ENCODE data around the gene IFNAR1.
"Not testable (repeated sequence)": the region's sequence is repeated elsewhere in the genome, so short reads cannot be mapped to it uniquely, and the experiment has no call there.

DNA sequence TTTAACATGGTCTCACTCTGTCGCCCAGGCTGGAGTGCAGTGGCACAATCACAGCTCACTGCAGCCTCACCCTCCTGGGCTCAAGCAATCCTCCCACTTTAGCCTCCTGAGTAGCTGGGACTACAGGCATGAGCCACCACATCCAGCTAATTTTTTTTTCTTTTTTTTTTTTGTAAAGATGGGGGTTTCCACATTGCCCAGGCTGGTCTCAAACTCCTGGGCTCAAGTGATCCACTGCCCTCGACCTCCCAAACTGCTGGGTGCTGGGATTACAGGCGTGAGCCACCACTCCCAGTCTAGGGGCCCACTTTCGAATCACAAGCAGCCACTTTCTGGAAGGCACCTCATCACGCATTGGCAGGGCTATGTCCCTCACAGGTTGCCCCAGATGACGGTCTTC is 56.6 kb downstream of the IFNAR1 start:
- TF ChIP-seq GABPA, POLR2AphosphoS5 (IDR thresholded peaks at IDR 0.05; ENCODE audit: low read depth): not testable (repeated sequence)
- TF ChIP-seq, protein P1, sequence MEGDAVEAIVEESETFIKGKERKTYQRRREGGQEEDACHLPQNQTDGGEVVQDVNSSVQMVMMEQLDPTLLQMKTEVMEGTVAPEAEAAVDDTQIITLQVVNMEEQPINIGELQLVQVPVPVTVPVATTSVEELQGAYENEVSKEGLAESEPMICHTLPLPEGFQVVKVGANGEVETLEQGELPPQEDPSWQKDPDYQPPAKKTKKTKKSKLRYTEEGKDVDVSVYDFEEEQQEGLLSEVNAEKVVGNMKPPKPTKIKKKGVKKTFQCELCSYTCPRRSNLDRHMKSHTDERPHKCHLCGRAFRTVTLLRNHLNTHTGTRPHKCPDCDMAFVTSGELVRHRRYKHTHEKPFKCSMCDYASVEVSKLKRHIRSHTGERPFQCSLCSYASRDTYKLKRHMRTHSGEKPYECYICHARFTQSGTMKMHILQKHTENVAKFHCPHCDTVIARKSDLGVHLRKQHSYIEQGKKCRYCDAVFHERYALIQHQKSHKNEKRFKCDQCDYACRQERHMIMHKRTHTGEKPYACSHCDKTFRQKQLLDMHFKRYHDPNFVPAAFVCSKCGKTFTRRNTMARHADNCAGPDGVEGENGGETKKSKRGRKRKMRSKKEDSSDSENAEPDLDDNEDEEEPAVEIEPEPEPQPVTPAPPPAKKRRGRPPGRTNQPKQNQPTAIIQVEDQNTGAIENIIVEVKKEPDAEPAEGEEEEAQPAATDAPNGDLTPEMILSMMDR (IDR thresholded peaks at IDR 0.05; ENCODE audit: insufficient read depth, low read length): not testable (repeated sequence)
- TF ChIP-seq, protein P2, sequence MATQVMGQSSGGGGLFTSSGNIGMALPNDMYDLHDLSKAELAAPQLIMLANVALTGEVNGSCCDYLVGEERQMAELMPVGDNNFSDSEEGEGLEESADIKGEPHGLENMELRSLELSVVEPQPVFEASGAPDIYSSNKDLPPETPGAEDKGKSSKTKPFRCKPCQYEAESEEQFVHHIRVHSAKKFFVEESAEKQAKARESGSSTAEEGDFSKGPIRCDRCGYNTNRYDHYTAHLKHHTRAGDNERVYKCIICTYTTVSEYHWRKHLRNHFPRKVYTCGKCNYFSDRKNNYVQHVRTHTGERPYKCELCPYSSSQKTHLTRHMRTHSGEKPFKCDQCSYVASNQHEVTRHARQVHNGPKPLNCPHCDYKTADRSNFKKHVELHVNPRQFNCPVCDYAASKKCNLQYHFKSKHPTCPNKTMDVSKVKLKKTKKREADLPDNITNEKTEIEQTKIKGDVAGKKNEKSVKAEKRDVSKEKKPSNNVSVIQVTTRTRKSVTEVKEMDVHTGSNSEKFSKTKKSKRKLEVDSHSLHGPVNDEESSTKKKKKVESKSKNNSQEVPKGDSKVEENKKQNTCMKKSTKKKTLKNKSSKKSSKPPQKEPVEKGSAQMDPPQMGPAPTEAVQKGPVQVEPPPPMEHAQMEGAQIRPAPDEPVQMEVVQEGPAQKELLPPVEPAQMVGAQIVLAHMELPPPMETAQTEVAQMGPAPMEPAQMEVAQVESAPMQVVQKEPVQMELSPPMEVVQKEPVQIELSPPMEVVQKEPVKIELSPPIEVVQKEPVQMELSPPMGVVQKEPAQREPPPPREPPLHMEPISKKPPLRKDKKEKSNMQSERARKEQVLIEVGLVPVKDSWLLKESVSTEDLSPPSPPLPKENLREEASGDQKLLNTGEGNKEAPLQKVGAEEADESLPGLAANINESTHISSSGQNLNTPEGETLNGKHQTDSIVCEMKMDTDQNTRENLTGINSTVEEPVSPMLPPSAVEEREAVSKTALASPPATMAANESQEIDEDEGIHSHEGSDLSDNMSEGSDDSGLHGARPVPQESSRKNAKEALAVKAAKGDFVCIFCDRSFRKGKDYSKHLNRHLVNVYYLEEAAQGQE (IDR thresholded peaks at IDR 0.05; ENCODE audit: insufficient replicate concordance, low read depth): not testable (repeated sequence)

Data from HL-60 (cell line).